Stimulated activated CD8-positive, alpha-beta memory T cell treated with anti-CD3 and anti-CD28 coated beads, Interleukin-15, amount 100 ng/mL, for 4 hours (primary cell): Measurements from ENCODE around the gene ZMIZ1.
A peak's percentile ranks its signal among the peaks of the same experiment; 100 is the strongest.

Experiments
- DNase-seq, 2 donors: peaks; one replicate each; pipeline ENCODE4 v3.0.0-alpha.2; 2020; ENCODE audit warnings: low read depth in 2 of 2

The ZMIZ1 gene

DNA sequence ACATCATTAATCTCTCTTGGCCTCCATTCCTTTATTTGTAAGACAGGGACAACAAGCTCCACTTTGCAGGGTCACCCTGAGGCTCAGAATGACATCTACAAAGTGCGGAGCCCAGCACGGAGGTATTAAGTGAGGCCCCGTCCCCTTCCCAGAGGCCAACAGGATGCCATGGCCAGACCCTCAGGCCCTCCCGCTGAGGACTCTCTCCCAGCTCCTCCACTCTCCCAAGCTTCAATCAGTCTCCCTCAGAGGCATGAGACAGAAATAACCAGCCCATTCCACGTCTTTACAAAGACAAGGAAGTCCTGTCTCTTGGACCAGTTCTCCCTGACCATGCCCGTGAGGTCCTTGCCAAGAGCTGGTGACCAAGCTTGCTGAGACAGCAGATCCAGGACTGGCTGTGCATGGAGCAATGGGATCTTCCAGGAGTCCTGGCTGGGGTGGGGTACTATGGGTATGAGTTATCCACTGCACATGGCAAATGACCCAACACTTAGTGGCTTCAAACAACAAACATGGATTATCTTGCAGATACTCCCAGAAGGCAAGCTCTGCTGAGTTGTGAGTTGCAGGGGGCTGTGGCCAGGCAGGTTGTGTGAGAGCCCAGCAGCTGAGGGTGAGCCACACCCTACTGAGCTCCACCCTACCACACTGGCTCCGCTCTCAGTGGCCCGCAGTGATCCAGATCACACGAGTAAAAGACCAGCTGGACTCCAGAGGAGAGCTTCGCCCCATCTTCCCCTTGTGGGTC, 274.2 kb downstream of the ZMIZ1 start:
- no peak for DNase-seq

DNA sequence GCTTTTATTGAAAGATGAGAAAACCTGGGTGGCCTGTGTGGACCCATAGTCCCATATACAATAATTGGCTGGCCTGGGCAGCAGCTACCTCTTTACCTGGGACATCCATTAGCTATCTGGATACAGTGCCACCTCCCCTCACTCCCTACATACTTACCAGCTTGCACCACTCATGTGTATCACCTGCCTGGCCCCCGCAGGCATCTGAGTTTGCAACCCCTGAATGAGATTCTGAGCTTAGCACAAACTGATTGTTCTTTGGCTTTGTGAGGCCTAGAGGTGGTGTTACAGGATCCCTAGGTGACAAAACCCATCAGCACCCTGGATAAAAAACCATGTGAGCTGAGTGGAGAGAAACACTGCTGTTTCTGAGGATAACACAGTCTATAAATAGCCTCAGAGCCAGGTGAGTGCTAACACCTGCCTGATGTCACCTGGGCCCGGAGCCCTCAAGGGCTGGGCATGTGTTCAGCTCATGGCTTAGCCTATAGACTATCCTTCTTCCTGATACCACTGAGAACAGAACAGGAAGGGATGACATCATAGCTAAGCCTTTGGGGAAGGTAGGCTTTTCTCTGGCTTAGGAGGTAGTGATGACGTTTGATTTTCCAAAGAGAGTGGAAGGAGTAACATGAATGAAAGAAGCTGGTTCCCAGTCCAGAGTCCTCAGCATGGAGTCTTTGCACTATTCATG, 275.9 kb downstream of the ZMIZ1 start:
- DNase-seq = no peak

DNA sequence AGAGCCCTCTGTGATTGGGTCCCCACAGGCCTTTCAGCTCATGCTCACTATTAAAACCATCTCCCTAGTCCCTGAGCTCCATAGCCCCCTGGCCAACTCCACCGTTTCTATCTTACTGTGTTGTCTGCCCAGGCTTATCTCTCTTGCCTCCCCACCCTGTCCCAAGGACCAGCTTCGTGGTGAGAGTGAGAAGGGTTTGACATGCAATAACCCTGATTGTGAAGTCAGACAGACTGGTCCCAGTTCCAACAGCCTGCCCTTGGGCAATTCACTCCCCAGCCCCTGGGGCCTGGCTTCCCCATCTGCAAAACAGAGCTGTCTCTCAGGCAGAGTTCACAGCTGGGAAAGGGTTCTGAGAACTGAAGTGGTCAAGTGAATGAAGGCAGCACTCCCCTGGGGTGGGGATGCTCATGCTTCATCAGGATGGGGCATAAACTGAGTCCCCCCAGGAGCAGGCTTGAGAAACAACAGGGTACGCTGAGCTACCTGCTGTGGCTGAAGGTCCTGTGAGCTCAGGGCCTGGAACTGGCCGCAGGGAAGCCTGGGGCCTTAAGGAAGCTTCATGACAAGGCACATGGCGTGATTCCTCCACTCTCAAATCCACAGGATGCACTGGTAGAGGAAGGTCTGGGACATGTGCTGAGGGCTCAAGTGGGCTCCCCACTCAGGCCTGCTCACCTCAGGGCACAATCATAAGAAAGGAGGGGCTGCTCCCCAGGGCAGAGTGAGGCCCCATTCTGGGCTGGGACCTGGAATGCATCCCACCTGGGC, 276.7 kb downstream of the ZMIZ1 start:
- DNase-seq = no peak

DNA sequence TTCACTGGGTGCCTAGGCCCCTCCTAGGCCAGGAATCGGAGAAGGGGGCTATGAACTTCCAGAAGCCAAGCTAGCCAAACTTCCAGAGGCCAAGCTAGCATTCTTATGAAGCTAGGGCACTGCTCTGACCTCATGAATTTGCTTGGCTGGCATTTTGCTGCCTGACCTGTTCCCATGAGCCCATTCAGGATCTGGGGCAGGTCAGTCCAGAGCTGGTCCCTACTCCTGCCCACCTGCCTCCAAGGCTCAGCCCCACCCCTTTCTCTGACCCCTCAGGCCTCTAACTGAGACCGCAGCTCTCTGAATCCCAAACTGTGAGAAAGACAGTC, 277.2 kb downstream of the ZMIZ1 start:
- no peak for DNase-seq

DNA sequence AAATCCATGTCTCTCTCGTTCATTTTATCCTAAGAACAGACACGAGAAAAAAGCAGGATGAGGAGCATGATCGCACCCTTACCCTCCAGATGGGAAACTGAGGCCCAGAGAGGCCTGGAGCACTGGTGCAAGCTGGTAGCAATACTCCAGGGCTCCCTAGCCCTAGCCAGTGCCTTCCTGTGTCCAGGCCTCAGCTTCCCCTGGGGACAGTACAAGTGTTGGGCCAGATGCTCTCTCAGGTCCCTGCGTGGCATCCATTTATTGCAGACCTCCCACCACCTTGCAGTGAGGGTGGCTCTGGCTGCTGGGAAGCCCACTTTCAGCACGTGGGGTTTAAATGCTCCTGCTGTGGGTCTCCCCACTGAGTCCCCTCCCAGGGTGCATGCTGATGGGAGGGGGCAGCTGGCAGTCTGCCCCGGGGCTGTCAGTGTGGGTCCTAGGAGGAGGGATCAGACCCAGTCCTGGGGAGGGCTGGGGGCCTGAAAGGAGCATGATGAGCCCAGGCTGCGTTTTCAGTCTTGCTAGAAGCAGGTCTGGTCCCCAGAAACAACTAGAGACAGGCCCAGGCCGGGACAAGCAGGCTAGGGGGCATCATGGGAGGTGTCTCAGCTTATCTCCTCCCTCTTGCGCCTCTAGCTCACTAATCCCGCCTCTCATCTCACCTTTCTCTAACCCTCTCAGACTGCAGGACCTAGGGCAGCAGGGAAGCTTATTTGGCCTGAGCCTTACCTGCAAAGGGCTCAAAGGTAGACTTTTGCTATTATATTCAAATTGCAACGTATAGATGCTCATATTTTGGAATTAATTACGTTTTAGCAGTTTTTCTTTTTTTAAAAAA, 277.8 kb downstream of the ZMIZ1 start:
- DNase-seq = no peak

DNA sequence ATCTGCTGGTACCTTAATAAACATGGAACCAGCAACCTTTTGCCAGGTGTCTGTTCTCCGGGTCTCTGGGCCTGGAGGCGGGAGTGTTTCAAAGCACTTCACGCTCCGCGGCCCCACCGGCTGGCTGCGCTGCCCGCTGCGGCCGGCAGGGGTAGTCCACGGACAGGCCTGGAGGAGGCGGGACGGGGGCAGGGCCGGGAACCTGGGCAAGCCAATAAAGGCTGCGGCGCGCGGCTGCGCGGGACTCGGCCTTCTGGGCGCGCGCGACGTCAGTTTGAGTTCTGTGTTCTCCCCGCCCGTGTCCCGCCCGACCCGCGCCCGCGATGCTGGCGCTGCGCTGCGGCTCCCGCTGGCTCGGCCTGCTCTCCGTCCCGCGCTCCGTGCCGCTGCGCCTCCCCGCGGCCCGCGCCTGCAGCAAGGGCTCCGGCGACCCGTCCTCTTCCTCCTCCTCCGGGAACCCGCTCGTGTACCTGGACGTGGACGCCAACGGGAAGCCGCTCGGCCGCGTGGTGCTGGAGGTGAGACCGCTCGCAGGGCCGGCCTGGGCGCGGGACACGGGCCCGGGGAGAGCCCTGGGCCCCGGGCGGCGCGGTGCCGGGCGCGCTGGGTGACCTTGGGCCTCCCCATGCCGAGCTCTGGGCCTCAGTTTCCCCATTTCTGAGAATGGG, 278.6 kb downstream of the ZMIZ1 start, which contains the start of gene PPIF:
Gene PPIF (plus strand): TSS at position 244 of the 668 bp plus-strand sequence. CDS start 80 bp downstream, at position 324.
- peak; percentile 80 to 88 for DNase-seq

DNA sequence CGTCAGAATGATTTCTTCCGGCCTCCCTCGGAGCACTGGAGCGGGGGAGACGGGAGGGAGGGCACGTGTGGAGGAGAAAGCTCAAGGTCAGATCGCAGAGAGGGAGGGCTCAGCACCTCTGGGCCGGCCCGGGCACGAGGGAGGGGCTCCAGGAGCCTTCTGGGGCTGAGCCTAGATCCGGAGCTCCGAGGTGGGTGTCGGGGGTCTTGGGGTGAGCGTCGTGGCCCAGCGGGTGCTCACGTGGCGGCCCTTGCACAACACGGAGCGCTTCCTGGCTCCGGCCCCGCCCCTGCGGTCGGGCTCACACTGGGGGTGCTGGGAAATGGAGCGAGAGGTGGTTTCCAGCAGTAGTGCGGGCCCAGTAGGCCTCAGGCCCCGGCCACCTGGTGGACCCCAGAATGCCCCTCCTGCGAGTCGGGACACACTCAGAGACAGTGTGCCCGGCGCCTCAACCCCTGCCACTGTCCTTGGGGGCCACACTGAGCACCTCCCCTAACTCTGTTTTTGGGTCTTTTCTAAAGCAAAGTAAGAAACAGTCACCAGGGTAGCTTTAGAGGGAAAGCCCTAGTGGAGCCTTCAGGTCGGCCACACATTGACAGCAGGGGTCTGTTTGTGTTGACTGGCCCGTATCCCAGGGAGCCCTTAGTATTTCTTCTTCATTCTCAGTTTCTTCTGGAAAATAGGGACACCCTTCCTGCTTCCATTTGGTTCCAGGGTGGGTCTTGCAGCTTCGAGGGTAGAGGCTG, 279.3 kb downstream of the ZMIZ1 start:
- DNase-seq = peak; percentile 51 to 64

DNA sequence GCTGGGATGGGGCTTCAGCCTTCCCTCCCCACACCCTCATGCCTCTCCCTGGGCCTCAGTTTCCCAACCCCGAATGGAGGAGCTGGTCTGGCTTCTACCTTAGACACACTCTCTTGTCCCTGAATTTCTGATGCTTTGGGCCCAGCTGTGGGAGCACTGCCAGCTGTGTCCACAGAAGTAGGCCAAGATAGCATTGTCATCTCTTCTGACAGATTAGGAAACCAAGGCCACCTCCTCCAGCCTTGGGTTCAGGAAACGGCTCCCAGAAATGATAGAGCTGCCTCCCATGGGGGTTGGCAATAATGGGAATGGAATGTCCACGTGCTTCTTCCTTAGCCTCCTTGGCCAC, 279.8 kb downstream of the ZMIZ1 start:
- DNase-seq = no peak

DNA sequence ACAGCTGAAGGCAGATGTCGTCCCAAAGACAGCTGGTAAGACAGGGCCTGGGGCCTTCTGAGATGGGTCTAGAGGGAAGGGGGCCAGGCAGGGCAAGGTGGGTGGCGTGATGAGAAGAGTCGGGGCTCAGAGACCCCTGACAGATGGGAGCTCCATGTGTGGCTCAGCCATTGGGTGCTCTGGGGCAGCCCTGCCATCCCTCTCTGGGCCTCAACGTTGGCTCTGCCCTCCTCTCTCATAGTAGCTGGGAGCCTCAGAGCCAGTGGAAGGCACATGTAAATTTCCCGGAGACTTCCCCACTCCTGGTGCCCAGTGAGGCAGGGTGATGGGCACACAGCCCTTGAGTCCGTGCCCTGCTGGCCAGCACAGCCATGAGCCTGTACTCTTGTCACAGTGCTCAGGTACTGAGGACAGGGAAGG, 280.3 kb downstream of the ZMIZ1 start:
- DNase-seq = no peak

DNA sequence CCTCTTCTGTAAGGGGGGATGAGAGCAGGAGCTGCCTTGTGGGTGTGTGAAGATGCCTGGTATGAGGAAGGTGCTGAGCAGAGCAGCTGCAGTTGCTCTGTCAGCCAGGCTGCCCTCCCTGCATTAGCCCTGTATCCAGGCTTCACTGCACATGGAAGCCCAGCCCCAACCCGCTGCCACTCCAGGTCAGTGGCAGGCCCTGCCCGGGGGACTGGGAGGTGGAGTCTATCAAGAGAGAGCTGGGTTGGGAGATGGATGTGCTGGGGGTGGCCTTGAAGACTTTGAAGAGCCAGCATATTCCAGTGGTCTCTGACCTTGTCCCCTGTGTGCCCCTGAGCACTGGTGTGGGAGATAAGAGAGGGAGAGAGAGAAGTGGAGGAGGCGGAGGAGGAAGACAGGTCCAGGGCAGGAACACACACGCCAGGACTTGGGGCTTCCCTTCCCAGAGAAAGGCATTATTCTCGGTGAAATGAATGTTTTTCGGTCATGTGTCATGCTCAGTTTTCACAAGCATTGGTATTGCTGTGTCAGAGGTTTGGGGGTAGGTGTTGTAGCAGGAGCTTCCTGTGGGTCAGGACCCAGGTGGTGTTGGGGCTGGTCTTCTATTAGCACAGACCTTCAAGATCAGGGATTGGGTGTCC, 281.1 kb downstream of the ZMIZ1 start:
- no peak for DNase-seq

DNA sequence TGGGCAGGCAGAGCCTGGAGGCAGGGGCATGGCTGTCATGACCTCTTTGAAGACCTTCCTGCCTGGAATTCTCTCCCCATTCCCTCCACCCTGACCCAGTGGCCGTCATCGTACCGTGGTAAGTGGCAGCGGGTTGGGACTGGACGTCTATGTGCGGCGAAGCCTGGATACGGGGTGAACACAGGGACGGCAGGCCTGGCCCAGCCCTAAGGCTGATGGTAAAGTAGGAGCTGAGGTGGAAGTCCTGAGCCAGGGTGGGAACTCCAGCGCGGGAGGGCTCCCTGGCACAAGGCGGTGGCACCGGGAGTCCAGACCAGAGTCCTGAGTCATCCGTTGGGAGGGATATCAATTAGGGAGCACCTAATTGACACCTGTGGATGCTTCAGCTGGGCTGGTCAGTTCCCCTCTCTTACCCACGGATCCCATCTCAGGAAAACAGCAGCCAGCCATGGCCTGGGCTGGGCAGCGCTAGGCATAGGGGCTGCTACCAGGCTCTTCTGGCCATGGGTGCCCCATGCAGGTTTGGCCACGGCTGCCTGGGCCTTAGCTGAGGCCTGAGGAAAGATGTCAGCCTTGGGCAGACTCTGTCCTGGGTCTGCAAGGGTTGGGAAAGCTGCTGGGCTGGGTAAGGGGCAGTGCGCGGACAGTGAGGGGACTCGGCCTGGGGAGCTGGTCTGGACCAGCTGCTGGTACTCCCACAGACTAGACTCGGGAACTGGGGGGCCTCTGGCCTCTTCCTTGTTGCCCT, 281.8 kb downstream of the ZMIZ1 start:
- DNase-seq = no peak

DNA sequence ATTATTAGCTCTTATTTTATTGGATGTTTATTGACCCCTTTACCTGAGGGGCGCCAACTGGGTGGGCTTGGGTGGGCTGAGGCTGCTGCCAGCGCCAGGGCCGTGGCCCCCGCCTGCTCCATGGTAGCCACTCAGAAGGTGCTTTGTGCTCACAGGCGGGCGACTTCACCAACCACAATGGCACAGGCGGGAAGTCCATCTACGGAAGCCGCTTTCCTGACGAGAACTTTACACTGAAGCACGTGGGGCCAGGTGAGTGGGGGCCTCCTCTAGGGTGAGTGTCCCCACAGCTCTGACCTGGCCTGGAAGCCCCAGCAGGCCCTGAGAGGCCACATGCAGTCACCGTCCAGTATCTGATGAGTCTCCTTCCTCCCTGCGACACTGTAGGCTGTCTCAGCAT, 282.6 kb downstream of the ZMIZ1 start:
- no peak for DNase-seq

DNA sequence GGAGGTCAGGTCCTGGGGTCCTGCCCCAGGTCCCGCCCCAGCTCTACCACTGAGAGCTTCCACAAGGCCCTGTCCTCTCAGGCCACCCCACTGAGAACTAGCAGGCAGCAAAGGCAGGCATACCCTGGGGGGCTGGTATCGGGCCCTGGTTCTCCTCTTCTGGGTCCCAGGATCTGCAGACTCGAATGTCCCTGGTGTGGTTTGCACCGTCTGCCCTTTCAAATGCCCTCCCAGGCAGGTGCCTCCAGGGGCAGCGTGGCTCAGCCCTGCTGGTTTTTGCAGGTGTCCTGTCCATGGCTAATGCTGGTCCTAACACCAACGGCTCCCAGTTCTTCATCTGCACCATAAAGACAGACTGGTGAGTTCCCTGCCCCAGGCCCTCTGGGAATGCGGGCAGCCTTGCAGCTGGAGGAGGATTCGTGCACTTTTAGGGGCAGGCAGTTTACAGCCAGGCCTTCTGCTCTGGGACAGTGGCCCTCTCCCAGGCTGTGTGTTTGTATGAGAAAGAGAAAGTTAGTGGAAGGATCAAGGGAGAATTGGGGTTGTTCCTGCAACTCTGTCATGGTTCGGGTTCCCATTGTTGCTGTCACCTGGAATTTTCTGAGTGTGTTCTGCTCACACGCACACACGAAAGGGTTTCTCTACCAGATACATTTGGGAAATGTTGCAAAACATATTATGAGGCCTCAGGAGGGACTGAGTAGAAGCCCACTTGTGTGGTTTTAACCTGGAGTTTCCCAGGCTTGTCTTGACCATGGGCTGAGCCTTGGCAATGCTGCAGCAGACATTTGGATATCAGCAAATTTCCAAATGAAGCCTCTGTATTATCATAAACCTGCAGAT, 283.5 kb downstream of the ZMIZ1 start:
- DNase-seq = no peak

DNA sequence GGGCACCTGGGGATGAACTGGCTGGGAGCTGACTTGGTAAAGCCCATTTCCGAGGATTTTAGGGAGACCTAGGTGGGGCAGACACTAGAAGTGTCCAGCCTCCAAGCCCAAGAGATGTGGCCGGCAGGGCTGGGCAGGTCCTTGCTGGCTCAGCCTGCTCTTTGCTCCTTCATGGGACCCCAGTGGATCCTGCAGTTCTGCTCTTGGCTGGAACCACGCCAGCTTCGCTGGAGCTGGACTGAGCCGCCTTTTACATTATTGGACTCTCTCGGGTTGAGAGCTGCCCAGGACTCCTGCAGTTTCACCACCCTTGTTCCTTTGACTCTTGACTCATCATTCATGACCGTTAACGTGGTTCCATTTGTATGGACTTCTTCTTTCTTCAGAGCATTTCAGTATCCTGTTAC, 284.2 kb downstream of the ZMIZ1 start:
- no peak for DNase-seq

DNA sequence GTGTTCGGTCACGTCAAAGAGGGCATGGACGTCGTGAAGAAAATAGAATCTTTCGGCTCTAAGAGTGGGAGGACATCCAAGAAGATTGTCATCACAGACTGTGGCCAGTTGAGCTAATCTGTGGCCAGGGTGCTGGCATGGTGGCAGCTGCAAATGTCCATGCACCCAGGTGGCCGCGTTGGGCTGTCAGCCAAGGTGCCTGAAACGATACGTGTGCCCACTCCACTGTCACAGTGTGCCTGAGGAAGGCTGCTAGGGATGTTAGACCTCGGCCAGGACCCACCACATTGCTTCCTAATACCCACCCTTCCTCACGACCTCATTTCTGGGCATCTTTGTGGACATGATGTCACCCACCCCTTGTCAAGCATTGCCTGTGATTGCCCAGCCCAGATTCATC, 285.0 kb downstream of the ZMIZ1 start:
- no peak for DNase-seq

DNA sequence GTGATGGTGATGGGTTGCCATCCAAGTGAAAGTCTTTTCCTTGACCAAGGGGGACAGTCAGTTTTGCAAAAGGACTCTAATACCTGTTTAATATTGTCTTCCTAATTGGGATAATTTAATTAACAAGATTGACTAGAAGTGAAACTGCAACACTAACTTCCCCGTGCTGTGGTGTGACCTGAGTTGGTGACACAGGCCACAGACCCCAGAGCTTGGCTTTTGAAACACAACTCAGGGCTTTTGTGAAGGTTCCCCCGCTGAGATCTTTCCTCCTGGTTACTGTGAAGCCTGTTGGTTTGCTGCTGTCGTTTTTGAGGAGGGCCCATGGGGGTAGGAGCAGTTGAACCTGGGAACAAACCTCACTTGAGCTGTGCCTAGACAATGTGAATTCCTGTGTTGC, 285.4 kb downstream of the ZMIZ1 start:
- no peak for DNase-seq

DNA sequence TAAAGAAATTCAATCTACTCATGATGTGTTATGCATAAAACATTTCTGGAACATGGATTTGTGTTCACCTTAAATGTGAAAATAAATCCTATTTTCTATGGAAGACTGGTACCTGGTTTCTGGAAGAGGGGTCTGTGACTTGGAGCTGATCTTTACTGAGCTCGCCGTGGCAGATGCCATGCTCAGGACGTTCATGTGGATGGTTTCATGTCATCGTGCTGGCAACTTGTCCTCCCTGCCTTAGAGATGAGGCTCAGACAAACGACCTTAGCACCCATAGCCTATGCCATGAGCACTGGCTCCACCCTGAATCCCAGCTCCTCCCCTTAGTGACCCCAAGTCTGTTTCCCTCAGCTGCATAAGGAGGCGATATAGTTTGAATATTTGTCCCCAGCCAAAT, 285.8 kb downstream of the ZMIZ1 start:
- no peak for DNase-seq

DNA sequence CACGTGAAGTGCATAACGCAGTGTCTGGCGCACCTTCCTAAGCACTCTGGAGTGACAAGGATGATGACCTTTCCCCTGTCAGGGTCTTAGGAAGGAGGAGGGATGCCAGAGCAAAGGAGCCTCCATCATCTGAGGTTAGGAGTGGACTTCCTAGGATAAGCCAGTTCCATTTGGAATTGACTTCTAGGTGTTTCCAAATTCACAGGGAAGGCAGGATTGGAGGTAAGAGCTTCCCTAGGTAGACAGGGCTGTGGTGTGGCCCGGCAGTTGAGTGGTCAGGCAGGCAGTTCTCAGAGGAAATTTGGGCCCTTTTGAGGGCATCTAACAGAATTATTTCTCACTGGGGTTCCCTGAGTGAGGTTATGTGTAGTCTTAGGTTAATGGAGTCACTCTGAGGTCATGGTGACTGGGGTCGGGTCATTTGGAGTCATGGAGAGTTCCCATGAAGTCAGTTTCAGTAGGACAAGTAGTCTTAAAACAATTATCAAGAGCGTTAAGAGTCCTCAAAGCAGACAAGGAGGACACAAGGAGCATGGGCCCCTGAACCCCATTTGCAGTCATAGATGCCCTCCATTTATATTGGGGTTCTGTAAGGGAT, 286.8 kb downstream of the ZMIZ1 start:
- DNase-seq = no peak
